CD4-positive, alpha-beta T cell treated with Interferon gamma for 1 hour (primary cell): ENCODE measurements around the gene MYBBP1A.

Experiments used
- DNase-seq: peaks from one replicate; pipeline ENCODE4 v3.0.0-alpha.2; 2020

The MYBBP1A gene

GRCh38 chr17:4515501-4515900, 39.7 kb downstream of the MYBBP1A start:
- DNase-seq: no peak

GRCh38 chr17:4514779-4515178, 40.4 kb downstream of the MYBBP1A start:
- no peak for DNase-seq

GRCh38 chr17:4514206-4514605, 41.0 kb downstream of the MYBBP1A start:
- no peak for DNase-seq

- no peak for DNase-seq
Observed at GRCh38 chr17:4513113-4514032, 41.8 kb downstream of the MYBBP1A start.

GRCh38 chr17:4512156-4513112, 42.8 kb downstream of the MYBBP1A start:
- DNase-seq: no peak

GRCh38 chr17:4511199-4511932, 43.8 kb downstream of the MYBBP1A start:
- DNase-seq: no peak

- no peak for DNase-seq
Observed at GRCh38 chr17:4510618-4510941, 44.6 kb downstream of the MYBBP1A start.

- DNase-seq: no peak
Observed at GRCh38 chr17:4509923-4510617, 45.1 kb downstream of the MYBBP1A start.

- DNase-seq: no peak
Observed at GRCh38 chr17:4509401-4509800, 45.8 kb downstream of the MYBBP1A start.

- DNase-seq: no peak
Observed at GRCh38 chr17:4508207-4508606, 47.0 kb downstream of the MYBBP1A start.

GRCh38 chr17:4507361-4508111, 47.6 kb downstream of the MYBBP1A start:
- DNase-seq: no peak

GRCh38 chr17:4506892-4507291, 48.3 kb downstream of the MYBBP1A start:
- DNase-seq: no peak

GRCh38 chr17:4506175-4506813, 48.9 kb downstream of the MYBBP1A start:
- no peak for DNase-seq

GRCh38 chr17:4505187-4505586, 50.0 kb downstream of the MYBBP1A start:
- DNase-seq: no peak

GRCh38 chr17:4504188-4504587, 51.0 kb downstream of the MYBBP1A start:
- DNase-seq: no peak

GRCh38 chr17:4503283-4504025, 51.7 kb downstream of the MYBBP1A start:
- no peak for DNase-seq

- no peak for DNase-seq
Observed at GRCh38 chr17:4502466-4503154, 52.6 kb downstream of the MYBBP1A start.

- DNase-seq: no peak
Observed at GRCh38 chr17:4501295-4501949, 53.8 kb downstream of the MYBBP1A start.

- no peak for DNase-seq
Observed at GRCh38 chr17:4500191-4500571, 55.0 kb downstream of the MYBBP1A start.
